ENCODE data around the gene E2F7.

Gene E2F7

DNA sequence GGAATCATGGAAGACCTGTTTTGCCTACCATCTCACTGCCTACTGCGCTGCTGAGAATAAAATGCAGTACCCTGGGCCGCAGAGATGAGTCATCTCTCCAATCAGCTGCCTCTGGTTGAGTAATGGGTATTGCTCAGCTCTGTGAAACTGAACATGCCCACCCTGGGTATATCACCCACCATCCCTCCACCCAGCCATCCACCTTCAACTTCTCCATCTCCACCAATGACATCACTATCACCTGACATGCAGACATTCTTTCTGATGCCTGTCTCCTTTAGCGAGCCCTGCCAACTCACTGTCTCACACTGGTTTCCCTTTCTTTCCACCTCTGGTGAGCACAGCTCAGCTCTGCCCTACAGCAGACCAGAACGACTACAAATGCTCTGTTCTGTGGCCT lies 33.6 kb downstream of the E2F7 start:
- H3K4me3 ChIP-seq (ENCODE audit: low read depth, low read length) = no peak overlapping the region
- H3K9me3 ChIP-seq (ENCODE audit: control insufficient read depth, insufficient read depth, low read depth, low read length) = no peaks in the 10 kb centered on the region
- no peaks in the 10 kb centered on the region for H3K4me1 ChIP-seq (ENCODE audit: control insufficient read depth, insufficient read depth, low read length)
- CTCF ChIA-PET = interaction anchor here (1.9 to 4.6 kb wide), 3 partner anchors 12 to 21 kb away, joined by 5 to 17 read pairs (median 13); no protein-coding TSS in a partner anchor
- peaks cover 39 to 90% of the 10 kb centered on the region in 2 experiments for H3K36me3 ChIP-seq (ENCODE audit: control insufficient read depth in 2 of 2, insufficient read depth in 1 of 2, low read length in 2 of 2)
- POLR2A ChIA-PET = no interaction called here
- TF ChIP-seq EGR2 (tag by site-specific recombination; IDR thresholded peaks at IDR 0.05; ENCODE audit: low read depth) (peak; percentile 19; the same call in 1 of the 2 replicates), PRDM1 (tag by site-specific recombination; IDR thresholded peaks at IDR 0.05) (peak; percentile 52; the same call in 1 of the 2 replicates), ZEB2 (tag by site-specific recombination; IDR thresholded peaks at IDR 0.05) (no peak), ZFHX2 (tag by site-specific recombination; conservative IDR thresholded peaks at IDR 0.05) (0 out of 2 replicates have a peak, but pooled peaks have one; percentile 17), ZNF132 (tag by site-specific recombination; IDR thresholded peaks at IDR 0.05; ENCODE audit: borderline replicate concordance) (no peak), ZNF76 (tag by site-specific recombination; IDR thresholded peaks at IDR 0.05; ENCODE audit: borderline replicate concordance, low read depth) (no peak), ZNF707 (tag by site-specific recombination; IDR thresholded peaks at IDR 0.05) (no peak)
- TF ChIP-seq, protein P1, sequence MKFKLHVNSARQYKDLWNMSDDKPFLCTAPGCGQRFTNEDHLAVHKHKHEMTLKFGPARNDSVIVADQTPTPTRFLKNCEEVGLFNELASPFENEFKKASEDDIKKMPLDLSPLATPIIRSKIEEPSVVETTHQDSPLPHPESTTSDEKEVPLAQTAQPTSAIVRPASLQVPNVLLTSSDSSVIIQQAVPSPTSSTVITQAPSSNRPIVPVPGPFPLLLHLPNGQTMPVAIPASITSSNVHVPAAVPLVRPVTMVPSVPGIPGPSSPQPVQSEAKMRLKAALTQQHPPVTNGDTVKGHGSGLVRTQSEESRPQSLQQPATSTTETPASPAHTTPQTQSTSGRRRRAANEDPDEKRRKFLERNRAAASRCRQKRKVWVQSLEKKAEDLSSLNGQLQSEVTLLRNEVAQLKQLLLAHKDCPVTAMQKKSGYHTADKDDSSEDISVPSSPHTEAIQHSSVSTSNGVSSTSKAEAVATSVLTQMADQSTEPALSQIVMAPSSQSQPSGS (tag by site-specific recombination; IDR thresholded peaks at IDR 0.05; ENCODE audit: low read depth) = peak; percentile 15; the same call in 1 of the 2 replicates
- H3K27ac ChIP-seq (ENCODE audit: extremely low read depth, low read depth, low read length) = no peak overlapping the region

DNA sequence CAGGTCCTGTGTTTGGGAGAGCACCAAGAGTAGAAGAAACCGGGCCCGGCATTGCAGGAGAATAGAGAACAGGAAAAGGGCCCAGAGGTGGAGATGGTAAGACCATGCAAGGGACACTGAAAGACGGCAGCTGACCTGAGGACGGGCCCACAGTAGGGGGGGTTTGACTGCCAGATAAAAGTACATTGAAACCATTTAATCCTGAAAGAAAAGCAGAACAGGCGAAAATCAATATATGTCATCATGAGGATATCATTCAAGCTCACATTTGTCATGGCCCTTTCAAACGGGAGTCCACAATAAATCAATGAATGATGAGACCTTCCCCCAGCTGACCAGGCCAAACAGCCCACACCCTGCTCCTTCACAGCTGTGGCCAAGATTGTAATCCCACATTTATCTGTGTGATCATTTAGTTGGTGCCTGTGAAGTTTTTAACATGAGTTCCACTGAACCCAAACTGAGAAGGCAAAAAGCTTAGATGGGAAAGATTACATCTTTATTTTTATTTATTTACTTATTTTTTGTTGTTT lies 39.5 kb downstream of the E2F7 start:
- H3K9me3 ChIP-seq (ENCODE audit: control insufficient read depth, insufficient read depth, low read depth, low read length) = no peaks in the 10 kb centered on the region
- ChIA-PET POLR2A (no interaction called here), CTCF (interaction anchor here (0.7 to 2.0 kb wide), 2 partner anchors 15 to 24 kb away, joined by 4 to 13 read pairs; no protein-coding TSS in a partner anchor)
- no peak overlapping the region for H3K4me3 ChIP-seq (ENCODE audit: low read depth, low read length)
- TF ChIP-seq ZNF707 (tag by site-specific recombination; IDR thresholded peaks at IDR 0.05) (no peak), ZNF302 (tag by site-specific recombination; IDR thresholded peaks at IDR 0.05; ENCODE audit: low read depth) (no peak), ZNF394 (tag by site-specific recombination; IDR thresholded peaks at IDR 0.05; ENCODE audit: borderline replicate concordance) (no peak), ZNF184 (tag by site-specific recombination; IDR thresholded peaks at IDR 0.05) (no peak), ZNF624 (tag by site-specific recombination; IDR thresholded peaks at IDR 0.05) (no peak), ZNF175 (tag by site-specific recombination; IDR thresholded peaks at IDR 0.05) (no peak), KLF10 (tag by site-specific recombination; IDR thresholded peaks at IDR 0.05) (no peak), ZNF549 (tag by site-specific recombination; IDR thresholded peaks at IDR 0.05) (no peak), ZNF548 (tag by site-specific recombination; IDR thresholded peaks at IDR 0.05) (no peak), MEIS1 (CRISPR knock-in tag; IDR thresholded peaks at IDR 0.05; ENCODE audit: borderline replicate concordance) (no peak), ZFP69B (tag by site-specific recombination; IDR thresholded peaks at IDR 0.05) (no peak), ZNF416 (tag by site-specific recombination; IDR thresholded peaks at IDR 0.05) (no peak)
- TF ChIP-seq, protein P2, sequence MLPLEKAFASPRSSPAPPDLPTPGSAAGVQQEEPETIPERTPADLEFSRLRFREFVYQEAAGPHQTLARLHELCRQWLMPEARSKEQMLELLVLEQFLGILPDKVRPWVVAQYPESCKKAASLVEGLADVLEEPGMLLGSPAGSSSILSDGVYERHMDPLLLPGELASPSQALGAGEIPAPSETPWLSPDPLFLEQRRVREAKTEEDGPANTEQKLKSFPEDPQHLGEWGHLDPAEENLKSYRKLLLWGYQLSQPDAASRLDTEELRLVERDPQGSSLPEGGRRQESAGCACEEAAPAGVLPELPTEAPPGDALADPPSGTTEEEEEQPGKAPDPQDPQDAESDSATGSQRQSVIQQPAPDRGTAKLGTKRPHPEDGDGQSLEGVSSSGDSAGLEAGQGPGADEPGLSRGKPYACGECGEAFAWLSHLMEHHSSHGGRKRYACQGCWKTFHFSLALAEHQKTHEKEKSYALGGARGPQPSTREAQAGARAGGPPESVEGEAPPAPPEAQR (tag by site-specific recombination; IDR thresholded peaks at IDR 0.05) = no peak
- no peaks in the 10 kb centered on the region for H3K4me1 ChIP-seq (ENCODE audit: control insufficient read depth, insufficient read depth, low read length)
- peaks cover 45 to 89% of the 10 kb centered on the region in 2 experiments for H3K36me3 ChIP-seq (ENCODE audit: control insufficient read depth in 2 of 2, insufficient read depth in 1 of 2, low read length in 2 of 2)
- H3K27ac ChIP-seq (ENCODE audit: extremely low read depth, low read depth, low read length) = no peak overlapping the region

DNA sequence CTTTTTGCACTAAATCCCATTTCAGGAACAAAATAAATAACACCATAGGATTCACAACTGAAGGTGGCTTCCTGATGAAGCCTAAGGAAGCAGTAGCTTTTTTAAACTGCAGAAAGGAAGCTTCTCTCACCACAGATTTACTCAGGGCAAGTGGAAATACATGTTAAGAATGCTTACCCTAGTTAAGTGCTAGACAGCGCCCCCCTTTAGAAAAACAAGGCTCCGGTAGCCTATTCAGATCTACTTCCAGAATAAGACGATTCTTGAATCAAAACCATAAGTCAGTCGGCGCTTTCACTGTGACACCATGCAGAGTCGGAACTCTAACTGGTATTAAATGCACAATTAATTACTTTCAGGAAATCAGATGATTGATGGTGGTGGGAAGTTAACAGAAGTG lies 41.9 kb downstream of the E2F7 start:
- Histone ChIP-seq H3K4me3 (ENCODE audit: low read depth, low read length) (no peak overlapping the region), H3K9me3 (ENCODE audit: control insufficient read depth, insufficient read depth, low read depth, low read length) (no peaks in the 10 kb centered on the region), H3K36me3 (ENCODE audit: control insufficient read depth in 2 of 2, insufficient read depth in 1 of 2, low read length in 2 of 2) (peaks cover 44 to 83% of the 10 kb centered on the region in 2 experiments), H3K4me1 (ENCODE audit: control insufficient read depth, insufficient read depth, low read length) (no peaks in the 10 kb centered on the region), H3K27ac (ENCODE audit: extremely low read depth, low read depth, low read length) (no peak overlapping the region)
- ChIA-PET POLR2A (no interaction called here), CTCF (no interaction called here)
- TF ChIP-seq ZNF629 (tag by site-specific recombination; IDR thresholded peaks at IDR 0.05) (no peak), ZNF529 (tag by site-specific recombination; IDR thresholded peaks at IDR 0.05; ENCODE audit: insufficient replicate concordance) (no peak), GLI4 (tag by site-specific recombination; IDR thresholded peaks at IDR 0.05) (no peak), ZNF239 (tag by site-specific recombination; IDR thresholded peaks at IDR 0.05) (no peak), ZNF350 (tag by site-specific recombination; IDR thresholded peaks at IDR 0.05) (no peak), ZNF792 (tag by site-specific recombination; IDR thresholded peaks at IDR 0.05) (no peak), BCL11A (tag by site-specific recombination; IDR thresholded peaks at IDR 0.05; ENCODE audit: low read depth) (no peak), HOXA7 (CRISPR knock-in tag; IDR thresholded peaks at IDR 0.05; ENCODE audit: borderline replicate concordance) (no peak)
- TF ChIP-seq, protein P3, sequence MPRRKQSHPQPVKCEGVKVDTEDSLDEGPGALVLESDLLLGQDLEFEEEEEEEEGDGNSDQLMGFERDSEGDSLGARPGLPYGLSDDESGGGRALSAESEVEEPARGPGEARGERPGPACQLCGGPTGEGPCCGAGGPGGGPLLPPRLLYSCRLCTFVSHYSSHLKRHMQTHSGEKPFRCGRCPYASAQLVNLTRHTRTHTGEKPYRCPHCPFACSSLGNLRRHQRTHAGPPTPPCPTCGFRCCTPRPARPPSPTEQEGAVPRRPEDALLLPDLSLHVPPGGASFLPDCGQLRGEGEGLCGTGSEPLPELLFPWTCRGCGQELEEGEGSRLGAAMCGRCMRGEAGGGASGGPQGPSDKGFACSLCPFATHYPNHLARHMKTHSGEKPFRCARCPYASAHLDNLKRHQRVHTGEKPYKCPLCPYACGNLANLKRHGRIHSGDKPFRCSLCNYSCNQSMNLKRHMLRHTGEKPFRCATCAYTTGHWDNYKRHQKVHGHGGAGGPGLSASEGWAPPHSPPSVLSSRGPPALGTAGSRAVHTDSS (tag by site-specific recombination; IDR thresholded peaks at IDR 0.05) = no peak
